SK-N-MC (cell line): Measurements from ENCODE around the gene ADCY2.

Experiments
- EZH2 ChIP-seq: fragments of 200-600 bp; sonication (generic); IDR thresholded peaks from one replicate; pipeline ENCODE4 v1.6.1; 2017; ENCODE audit warnings: antibody characterized with exemption
- FOXP2 ChIP-seq: optimal IDR thresholded peaks from 2 replicates; pipeline ENCODE3; 2011; ENCODE audit warnings: mild to moderate bottlenecking, moderate library complexity; ENCODE audit not compliant: insufficient read depth; ENCODE audit errors: extremely low read length, control extremely low read depth
- POLR2AphosphoS5 ChIP-seq: IDR thresholded peaks from 2 replicates; pipeline ENCODE4 v1.6.1; 2012; ENCODE audit warnings: mild to moderate bottlenecking, low read depth, low read length, borderline replicate concordance

DNA sequence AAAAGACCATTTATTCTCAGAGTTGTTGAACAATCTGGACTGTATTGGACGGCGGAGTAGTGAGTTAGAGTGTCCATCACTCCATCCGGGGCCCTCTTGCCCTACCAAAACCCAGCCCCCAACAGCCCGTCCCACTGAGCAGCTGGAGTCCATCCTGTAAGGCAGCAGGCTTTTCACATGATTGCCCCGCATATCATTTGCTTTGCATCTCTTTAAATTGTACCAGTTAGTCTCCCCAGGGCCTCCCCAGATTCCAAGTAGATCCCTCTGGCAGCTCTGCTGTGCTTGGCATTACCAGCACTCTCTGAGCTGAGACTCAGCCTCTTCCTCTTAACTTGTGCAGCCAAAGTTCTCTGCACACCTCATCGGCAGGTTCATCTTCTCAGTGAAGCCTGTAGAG, 48.6 kb upstream of the ADCY2 start:
- TF ChIP-seq EZH2 (no peak), FOXP2 (no peak), POLR2AphosphoS5 (no peak)
